ENCODE results near the gene PLAC8L1.

The PLAC8L1 gene

GRCh38 chr5:146079695-146080373 lies 25.5 kb downstream of the PLAC8L1 start:
- DNase-seq (ENCODE audit: low read depth in 2 of 2), result no peak

- DNase-seq (ENCODE audit: low read depth in 2 of 2), result no peak
Observed at GRCh38 chr5:146078566-146078965, 26.8 kb downstream of the PLAC8L1 start.

GRCh38 chr5:146076455-146076854 lies 28.9 kb downstream of the PLAC8L1 start:
- no peak for DNase-seq (ENCODE audit: low read depth in 2 of 2)

- no peak for DNase-seq (ENCODE audit: low read depth in 2 of 2)
Observed at GRCh38 chr5:146076028-146076427, 29.3 kb downstream of the PLAC8L1 start.

- no peak for DNase-seq (ENCODE audit: low read depth in 2 of 2)
Observed at GRCh38 chr5:146073239-146073900, 32.0 kb downstream of the PLAC8L1 start.

- no peak for DNase-seq (ENCODE audit: low read depth in 2 of 2)
Observed at GRCh38 chr5:146072595-146072994, 32.8 kb downstream of the PLAC8L1 start.

GRCh38 chr5:146071171-146071570 lies 34.2 kb downstream of the PLAC8L1 start:
- DNase-seq (ENCODE audit: low read depth in 2 of 2), result no peak

GRCh38 chr5:146070746-146071145 lies 34.6 kb downstream of the PLAC8L1 start:
- DNase-seq (ENCODE audit: low read depth in 2 of 2), result no peak

GRCh38 chr5:146069780-146070099 lies 35.6 kb downstream of the PLAC8L1 start:
- no peak for DNase-seq (ENCODE audit: low read depth in 2 of 2)

- no peak for DNase-seq (ENCODE audit: low read depth in 2 of 2)
Observed at GRCh38 chr5:146068977-146069779, 36.2 kb downstream of the PLAC8L1 start.

- no peak for DNase-seq (ENCODE audit: low read depth in 2 of 2)
Observed at GRCh38 chr5:146068206-146068605, 37.2 kb downstream of the PLAC8L1 start.

GRCh38 chr5:146066968-146067367 lies 38.4 kb downstream of the PLAC8L1 start:
- no peak for DNase-seq (ENCODE audit: low read depth in 2 of 2)

GRCh38 chr5:146060221-146060585 lies 45.2 kb downstream of the PLAC8L1 start:
- DNase-seq (ENCODE audit: low read depth in 2 of 2), result no peak

- DNase-seq (ENCODE audit: low read depth in 2 of 2), result no peak
Observed at GRCh38 chr5:146059460-146060220, 45.7 kb downstream of the PLAC8L1 start.

- no peak for DNase-seq (ENCODE audit: low read depth in 2 of 2)
Observed at GRCh38 chr5:146055432-146055831, 49.9 kb downstream of the PLAC8L1 start.

- no peak for DNase-seq (ENCODE audit: low read depth in 2 of 2)
Observed at GRCh38 chr5:146052780-146053179, 52.6 kb downstream of the PLAC8L1 start.

GRCh38 chr5:146051678-146052077 lies 53.7 kb downstream of the PLAC8L1 start:
- DNase-seq (ENCODE audit: low read depth in 2 of 2), result no peak

- DNase-seq (ENCODE audit: low read depth in 2 of 2), result no peak
Observed at GRCh38 chr5:146050086-146050485, 55.3 kb downstream of the PLAC8L1 start.

GRCh38 chr5:146049704-146050026 lies 55.7 kb downstream of the PLAC8L1 start:
- DNase-seq (ENCODE audit: low read depth in 2 of 2), result no peak

- peak; percentile 4 for DNase-seq (ENCODE audit: low read depth in 2 of 2)
Observed at GRCh38 chr5:146048994-146049703, 56.2 kb downstream of the PLAC8L1 start.

- DNase-seq (ENCODE audit: low read depth in 2 of 2), result no peak
Observed at GRCh38 chr5:146047396-146047795, 58.0 kb downstream of the PLAC8L1 start.

- no peak for DNase-seq (ENCODE audit: low read depth in 2 of 2)
Observed at GRCh38 chr5:146043722-146044121, 61.7 kb downstream of the PLAC8L1 start.
